Mucosa of descending colon (tissue), 3 donors: Measurements from ENCODE around the gene MSI2. TPM values are rescaled to one million over a fixed set of nuclear protein-coding genes. Genes with fewer than 3 reads are reported as not detected.

Source experiments
- ATAC-seq: fragments of 200-7000 bp; cut with Tn5 transposase; one replicate; pipeline ENCODE4 v1.9.1; 2020; ENCODE audit warnings: mild to moderate bottlenecking, moderate library complexity
- DNase-seq, 3 donors: peaks; one replicate each; pipeline ENCODE4 v3.0.0-alpha.2; 2020
- H3K36me3 ChIP-seq: fragments of 200-600 bp; one replicate; pipeline ENCODE4 v1.8.0; 2021; ENCODE audit warnings: low read depth, mild to moderate bottlenecking
- H3K4me1 ChIP-seq: fragments of 200-600 bp; one replicate; pipeline ENCODE4 v1.8.0; 2021; ENCODE audit warnings: low read depth, mild to moderate bottlenecking
- H3K4me3 ChIP-seq: fragments of 200-600 bp; one replicate; pipeline ENCODE4 v1.8.0; 2021; ENCODE audit warnings: mild to moderate bottlenecking
- H3K9me3 ChIP-seq: fragments of 200-600 bp; one replicate; pipeline ENCODE4 v1.8.0; 2021; ENCODE audit warnings: mild to moderate bottlenecking
- CTCF ChIP-seq: fragments of 200-600 bp; IDR thresholded peaks from one replicate; pipeline ENCODE4 v1.8.0; 2022; ENCODE audit warnings: antibody characterized with exemption, mild to moderate bottlenecking
- intact Hi-C, 2 donors: fragments of 100-400 bp; cut with DNase I in 1 of 2; cut with micrococcal nuclease in 1 of 2; formaldehyde crosslinking; loops; one replicate each; pipeline versions ENCODE4 v1.11.0 to v1.11.1; 2022; cut with DNase I, micrococcal nuclease
- total RNA-seq, 3 donors: library from RNA; stranded (reverse); fragmentation: NEBNext Ultra II Directional in 2 of 3; extraction: Animal tissue kit (Norgen Biotek cat#: 25700) in 2 of 3; gene quantifications; one replicate each; pipeline versions ENCODE4 v1.2.1 to v1.2.4, GENCODE V29; 2021 to 2023
- donor health status: DM: no; HTN: no; CAD: no; lungs with moderate emphysema.
- donor health status: DM: no; HTN: no; CAD: no.
- donor health status: DM: no; HTN: yes; CAD: no.

The MSI2 gene
- total RNA-seq, 3 donors from 2014 or later: 60.0 to 72.6 (median 65.7) TPM

GRCh38 chr17:57463103-57463885, 207.0 kb downstream of the MSI2 start:
- no peak for TF ChIP-seq CTCF
- Histone ChIP-seq H3K4me3 (no peak overlapping the region), H3K4me1 (no peaks in the 10 kb centered on the region), H3K36me3 (no peaks in the 10 kb centered on the region), H3K9me3 (no peaks in the 10 kb centered on the region)
- ATAC-seq (no peak), DNase-seq (no peak)
- intact Hi-C loops: no loop called here

GRCh38 chr17:57464191-57464864, 208.0 kb downstream of the MSI2 start:
- no peaks in the 10 kb centered on the region for H3K36me3 ChIP-seq
- TF ChIP-seq CTCF: no peak
- H3K9me3 ChIP-seq: no peaks in the 10 kb centered on the region
- H3K4me3 ChIP-seq: no peak overlapping the region
- ATAC-seq: no peak
- no peaks in the 10 kb centered on the region for H3K4me1 ChIP-seq
- intact Hi-C loops: no loop called here
- no peak for DNase-seq

DNA sequence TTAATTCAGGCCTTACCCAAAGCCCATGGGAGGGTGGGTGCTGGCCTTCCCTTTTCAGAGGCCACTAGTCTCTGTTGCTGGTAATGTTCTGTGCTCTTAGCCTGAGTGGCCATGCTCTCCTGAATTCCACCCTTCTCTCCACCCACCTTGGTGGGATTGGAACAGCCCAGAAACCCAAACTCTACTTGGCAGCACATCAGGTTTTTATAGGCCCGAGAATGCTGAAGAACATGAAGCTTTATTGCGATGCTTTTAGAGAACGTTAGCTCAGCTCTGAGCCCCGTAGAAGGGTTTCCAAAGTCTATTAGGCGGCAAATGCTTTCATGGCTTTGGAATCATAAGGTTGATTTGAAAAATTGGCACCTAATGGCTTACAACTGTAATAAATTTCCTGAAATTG, 209.3 kb downstream of the MSI2 start:
- Histone ChIP-seq H3K9me3 (no peaks in the 10 kb centered on the region), H3K4me1 (no peaks in the 10 kb centered on the region), H3K36me3 (no peaks in the 10 kb centered on the region), H3K4me3 (no peak overlapping the region)
- no peak for TF ChIP-seq CTCF
- intact Hi-C loops: no loop called here
- ATAC-seq (no peak), DNase-seq (no peak)

DNA sequence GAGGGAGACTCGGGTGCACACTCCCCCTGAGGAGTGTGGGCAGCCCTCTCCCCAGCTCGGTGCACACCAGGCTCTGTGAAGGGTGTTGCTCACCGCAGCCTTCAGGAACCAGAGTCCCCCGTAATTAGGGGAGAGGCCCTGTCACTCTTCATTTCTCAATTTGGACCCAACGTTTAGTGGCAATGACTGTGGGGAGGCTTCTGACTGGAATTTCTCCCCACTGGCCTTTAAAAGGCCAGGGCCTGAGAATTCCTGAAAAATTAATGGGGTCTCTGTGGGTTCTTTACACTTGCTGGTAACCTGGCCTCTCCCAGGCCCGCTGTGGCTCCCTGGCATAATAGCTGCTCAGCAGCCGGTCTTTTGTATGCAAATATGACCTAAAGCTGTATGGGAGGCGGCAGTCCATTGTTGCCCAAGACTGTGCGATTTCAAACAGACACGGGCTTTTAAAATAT, 209.7 kb downstream of the MSI2 start:
- no peak for TF ChIP-seq CTCF
- H3K4me3 ChIP-seq: no peak overlapping the region
- H3K4me1 ChIP-seq: no peaks in the 10 kb centered on the region
- intact Hi-C loops: no loop called here
- no peaks in the 10 kb centered on the region for H3K36me3 ChIP-seq
- DNase-seq: no peak
- no peaks in the 10 kb centered on the region for H3K9me3 ChIP-seq
- ATAC-seq: no peak

DNA sequence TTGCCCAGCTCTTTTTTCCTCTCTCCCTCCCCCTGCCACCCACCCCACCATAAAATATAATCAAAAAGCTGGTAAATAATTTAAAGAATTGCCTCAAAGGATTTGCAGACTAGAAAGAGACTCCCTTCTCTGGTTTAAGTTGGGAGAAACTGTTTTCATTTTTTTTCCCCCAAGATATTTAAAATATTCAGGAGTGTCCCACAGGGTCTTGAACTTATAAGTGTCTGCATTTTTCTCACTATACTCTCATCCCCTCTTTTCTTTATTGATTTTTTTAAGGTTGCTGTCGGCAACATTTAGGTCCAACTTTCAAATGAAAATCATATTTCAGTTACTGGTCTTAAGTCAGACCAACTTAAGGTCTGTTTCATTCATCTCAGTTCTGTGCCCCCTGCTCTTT, 210.2 kb downstream of the MSI2 start:
- Histone ChIP-seq H3K9me3 (no peaks in the 10 kb centered on the region), H3K4me3 (no peak overlapping the region), H3K4me1 (no peaks in the 10 kb centered on the region), H3K36me3 (no peaks in the 10 kb centered on the region)
- DNase-seq: no peak
- ATAC-seq: no peak
- intact Hi-C loops: no loop called here
- no peak for TF ChIP-seq CTCF
